WERI-Rb-1 (cell line): Measurements from ENCODE around the gene CTDSPL.
A peak's percentile ranks its signal among the peaks of the same experiment; 100 is the strongest.

ENCODE experiments used
- DNase-seq: peaks from one replicate; pipeline ENCODE4 v3.0.0-alpha.2; 2020
- H3K27ac ChIP-seq: fragments of 250-450 bp; sonication (Bioruptor Pico); 2 replicates; pipeline ENCODE4 v1.5.1; 2020; ENCODE audit warnings: mild to moderate bottlenecking, moderate library complexity
- H3K27me3 ChIP-seq: fragments of 250-450 bp; sonication (Bioruptor Pico); 2 replicates; pipeline ENCODE4 v1.5.1; 2021; ENCODE audit warnings: mild to moderate bottlenecking, low read depth, moderate library complexity; ENCODE audit not compliant: insufficient read depth, severe bottlenecking
- H3K36me3 ChIP-seq: fragments of 250-450 bp; sonication (Bioruptor Pico); 2 replicates; pipeline ENCODE4 v1.5.1; 2020; ENCODE audit warnings: mild to moderate bottlenecking, moderate library complexity
- H3K4me3 ChIP-seq: 2 replicates; pipeline ENCODE4 v1.5.1; 2011; ENCODE audit warnings: low read depth, mild to moderate bottlenecking, control low read depth, low read length
- H3K9me3 ChIP-seq: fragments of 250-450 bp; sonication (Bioruptor Pico); 2 replicates; pipeline ENCODE4 v1.5.1; 2021; ENCODE audit warnings: mild to moderate bottlenecking, moderate library complexity; ENCODE audit not compliant: severe bottlenecking
- CTCF ChIP-seq: IDR thresholded peaks from 2 replicates; pipeline ENCODE4 v1.5.1; 2011; ENCODE audit warnings: low read depth, mild to moderate bottlenecking, control low read depth, inconsistent platforms, low read length

CTDSPL gene

GRCh38 chr3:37859908-37860199 lies 1.8 kb upstream of the CTDSPL start:
- no peak for DNase-seq
- no peaks in the 10 kb centered on the region; the same call in 1 of the 2 replicates for H3K36me3 ChIP-seq
- no peak for TF ChIP-seq CTCF
- peak overlapping the region; percentile 67 for H3K27ac ChIP-seq
- H3K9me3 ChIP-seq = no peaks in the 10 kb centered on the region
- H3K4me3 ChIP-seq = no peak overlapping the region
- no peaks in the 10 kb centered on the region for H3K27me3 ChIP-seq

- no peaks in the 10 kb centered on the region for H3K9me3 ChIP-seq
- no peak overlapping the region for H3K27ac ChIP-seq
- no peaks in the 10 kb centered on the region for H3K27me3 ChIP-seq
- DNase-seq = peak; percentile 26
- TF ChIP-seq CTCF = no peak
- H3K36me3 ChIP-seq = no peaks in the 10 kb centered on the region; the same call in 1 of the 2 replicates
- H3K4me3 ChIP-seq = peak overlapping the region; percentile 77
These were observed 681 bp downstream of the CTDSPL start for GRCh38 chr3:37862219-37862902.

- no peak for DNase-seq
- no peaks in the 10 kb centered on the region for H3K9me3 ChIP-seq
- peak overlapping the region; percentile 77 for H3K4me3 ChIP-seq
- H3K27me3 ChIP-seq = no peaks in the 10 kb centered on the region
- no peak overlapping the region for H3K27ac ChIP-seq
- TF ChIP-seq CTCF = no peak
- H3K36me3 ChIP-seq = no peaks in the 10 kb centered on the region; the same call in 1 of the 2 replicates
These were observed 1.5 kb downstream of the CTDSPL start for GRCh38 chr3:37862903-37863815.

- H3K27ac ChIP-seq = no peak overlapping the region
- H3K36me3 ChIP-seq = no peaks in the 10 kb centered on the region; the same call in 1 of the 2 replicates
- TF ChIP-seq CTCF = no peak
- no peaks in the 10 kb centered on the region for H3K27me3 ChIP-seq
- H3K4me3 ChIP-seq = no peak overlapping the region
- no peak for DNase-seq
- H3K9me3 ChIP-seq = no peaks in the 10 kb centered on the region
These were observed 2.5 kb downstream of the CTDSPL start for GRCh38 chr3:37863949-37864822.

GRCh38 chr3:37864904-37865303 lies 3.2 kb downstream of the CTDSPL start:
- Histone ChIP-seq H3K36me3 (no peaks in the 10 kb centered on the region; the same call in 1 of the 2 replicates), H3K9me3 (no peaks in the 10 kb centered on the region), H3K27ac (no peak overlapping the region), H3K4me3 (no peak overlapping the region), H3K27me3 (no peaks in the 10 kb centered on the region)
- TF ChIP-seq CTCF = no peak
- DNase-seq = no peak
